Stimulated activated CD4-positive, alpha-beta T cell treated with anti-CD3 and anti-CD28 coated beads, TNF-alpha, amount 100 ng/mL, for 1 hour (primary cell): ENCODE measurements around the gene C17orf75.

ENCODE experiments used
- DNase-seq, 3 donors: peaks; one replicate each; pipeline ENCODE4 v3.0.0-alpha.2; 2020; ENCODE audit warnings: low read depth in 3 of 3, low spot score in 1 of 3

Gene C17orf75

GRCh38 chr17:32278815-32279214, 63.2 kb downstream of the C17orf75 start:
- DNase-seq = no peak
